AG09319 (cell line): Measurements from ENCODE around the gene BTBD9.

ENCODE experiments used
- DNase-seq: peaks from one replicate; pipeline ENCODE4 v3.0.0-alpha.2; 2010; ENCODE audit warnings: low read depth; ENCODE audit errors: extremely low read depth
- TF ChIP-seq, protein P1 (sequence below): IDR thresholded peaks from 2 replicates; pipeline ENCODE4 v1.5.1; 2011; ENCODE audit warnings: low read depth, mild to moderate bottlenecking, inconsistent platforms, low read length, moderate library complexity

BTBD9 gene

DNA sequence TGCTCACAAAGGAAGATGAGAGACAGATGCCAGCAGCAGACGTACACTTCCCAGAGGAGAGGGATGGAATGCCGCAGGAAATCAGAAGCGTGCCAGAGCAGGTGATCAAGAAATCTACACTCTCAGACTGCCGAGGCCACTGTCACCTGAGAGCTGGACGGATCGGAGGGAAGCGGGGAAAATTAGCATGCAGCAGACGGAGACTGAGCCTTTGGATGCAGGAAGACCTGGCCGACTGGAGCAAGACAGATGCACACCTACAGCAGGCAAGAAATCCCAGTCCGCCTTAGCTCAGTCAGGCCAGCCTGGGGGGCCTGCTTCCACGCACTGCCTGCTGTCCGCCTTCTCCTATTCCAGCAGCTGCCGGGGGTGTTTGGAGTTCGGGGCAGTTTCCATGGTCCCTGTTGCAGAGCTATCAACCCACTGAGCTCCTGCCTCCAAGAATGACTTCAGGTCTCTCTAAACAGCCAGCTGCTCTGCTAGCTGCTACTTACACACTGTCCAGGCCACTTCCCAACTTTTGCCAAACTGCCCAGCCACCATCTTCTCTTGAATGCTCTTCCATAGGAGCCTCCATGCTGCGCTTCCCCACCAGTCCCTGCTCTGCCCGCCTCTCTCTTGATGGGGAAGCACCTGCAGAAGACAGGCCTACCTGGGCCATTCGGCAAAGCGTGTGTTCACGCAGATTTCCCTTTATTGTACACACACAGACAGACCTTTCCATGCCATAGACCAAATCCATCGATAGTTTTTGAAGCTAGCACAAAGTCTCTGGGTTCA, 451.7 kb downstream of the BTBD9 start:
- TF ChIP-seq, protein P1, sequence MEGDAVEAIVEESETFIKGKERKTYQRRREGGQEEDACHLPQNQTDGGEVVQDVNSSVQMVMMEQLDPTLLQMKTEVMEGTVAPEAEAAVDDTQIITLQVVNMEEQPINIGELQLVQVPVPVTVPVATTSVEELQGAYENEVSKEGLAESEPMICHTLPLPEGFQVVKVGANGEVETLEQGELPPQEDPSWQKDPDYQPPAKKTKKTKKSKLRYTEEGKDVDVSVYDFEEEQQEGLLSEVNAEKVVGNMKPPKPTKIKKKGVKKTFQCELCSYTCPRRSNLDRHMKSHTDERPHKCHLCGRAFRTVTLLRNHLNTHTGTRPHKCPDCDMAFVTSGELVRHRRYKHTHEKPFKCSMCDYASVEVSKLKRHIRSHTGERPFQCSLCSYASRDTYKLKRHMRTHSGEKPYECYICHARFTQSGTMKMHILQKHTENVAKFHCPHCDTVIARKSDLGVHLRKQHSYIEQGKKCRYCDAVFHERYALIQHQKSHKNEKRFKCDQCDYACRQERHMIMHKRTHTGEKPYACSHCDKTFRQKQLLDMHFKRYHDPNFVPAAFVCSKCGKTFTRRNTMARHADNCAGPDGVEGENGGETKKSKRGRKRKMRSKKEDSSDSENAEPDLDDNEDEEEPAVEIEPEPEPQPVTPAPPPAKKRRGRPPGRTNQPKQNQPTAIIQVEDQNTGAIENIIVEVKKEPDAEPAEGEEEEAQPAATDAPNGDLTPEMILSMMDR = no peak
- no peak for DNase-seq

- DNase-seq = no peak
- TF ChIP-seq, protein P1 = no peak
These were observed 452.4 kb downstream of the BTBD9 start for GRCh38 chr6:38187325-38187724.

DNA sequence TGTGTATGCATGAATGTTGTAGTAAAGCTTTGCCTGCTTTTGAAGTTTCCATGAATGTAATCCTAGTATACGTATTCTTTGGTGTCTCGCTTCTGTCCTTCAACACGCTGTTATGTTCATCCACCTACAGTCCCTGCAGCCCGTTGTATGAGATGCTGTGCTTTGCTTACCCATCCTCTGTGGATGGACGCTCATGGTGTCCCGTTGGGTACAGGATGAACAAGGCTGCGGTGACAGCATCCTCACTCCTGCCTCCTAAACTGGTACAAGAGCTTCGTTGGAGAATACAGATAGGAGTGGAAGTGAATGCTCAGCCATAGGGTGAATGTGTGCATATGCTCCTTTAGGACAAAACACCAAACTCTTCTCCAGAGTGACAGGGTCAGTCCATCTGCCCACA, 454.0 kb downstream of the BTBD9 start:
- no peak for DNase-seq
- TF ChIP-seq, protein P1 = no peak

DNA sequence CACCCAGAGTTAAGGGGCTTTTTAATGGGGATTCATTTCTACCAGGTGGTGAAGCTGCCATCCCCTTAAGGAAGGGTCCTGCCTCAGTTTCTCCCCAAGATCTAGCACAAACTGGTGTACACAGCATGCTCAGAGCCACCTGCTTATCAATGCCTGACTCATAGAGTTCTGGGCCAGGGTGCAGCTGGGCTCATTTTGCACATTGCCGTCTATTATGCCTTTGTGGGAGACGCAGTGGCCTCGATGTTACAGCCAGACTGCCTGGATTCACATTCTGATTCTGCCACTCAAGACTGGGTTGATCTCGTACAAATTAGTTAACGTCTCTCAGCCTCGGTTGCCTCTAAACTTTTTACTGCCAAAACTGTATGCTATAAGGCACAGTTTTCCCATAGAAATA, 454.5 kb downstream of the BTBD9 start:
- no peak for DNase-seq
- TF ChIP-seq, protein P1 = no peak

DNA sequence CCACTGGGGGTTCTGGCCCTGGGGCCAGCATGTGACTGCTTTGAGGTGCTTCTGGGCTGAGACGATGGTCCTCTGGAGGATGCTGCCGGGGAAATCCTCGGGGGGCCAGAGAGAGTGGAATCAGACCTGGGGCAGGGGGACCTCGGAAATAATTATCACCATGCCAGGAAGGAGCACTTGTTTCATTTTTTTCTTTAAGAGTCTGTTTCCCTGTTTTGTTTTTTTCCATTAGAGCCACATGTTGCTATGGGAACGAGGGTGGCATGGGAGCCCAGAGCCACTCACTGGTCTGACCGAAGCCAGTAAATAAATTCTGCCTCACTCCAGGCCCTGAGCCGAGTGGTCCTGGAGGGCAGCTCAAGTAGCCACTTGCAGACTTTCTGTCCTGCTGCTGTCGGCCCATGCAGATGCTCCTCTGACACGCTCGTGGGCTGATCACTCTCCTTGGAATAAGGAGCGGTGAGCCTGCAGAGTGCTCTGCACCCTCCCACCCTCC, 455.1 kb downstream of the BTBD9 start:
- TF ChIP-seq, protein P1 = no peak
- no peak for DNase-seq

- no peak for DNase-seq
- TF ChIP-seq, protein P1 = no peak
These were observed 455.7 kb downstream of the BTBD9 start for GRCh38 chr6:38183856-38184584.

GRCh38 chr6:38182426-38182825, 457.3 kb downstream of the BTBD9 start:
- DNase-seq = no peak
- TF ChIP-seq, protein P1 = no peak
